Dedifferentiated amniotic fluid mesenchymal stem cell (primary cell): ENCODE data around the gene CDC42BPA.
"Not testable (repeated sequence)": the region's sequence is repeated elsewhere in the genome, so short reads cannot be mapped to it uniquely, and the experiment has no call there.

Experiments
- DNase-seq: peaks from one replicate; pipeline ENCODE4 v3.0.0-alpha.2; 2016; ENCODE audit errors: extremely low spot score

Gene CDC42BPA

DNA sequence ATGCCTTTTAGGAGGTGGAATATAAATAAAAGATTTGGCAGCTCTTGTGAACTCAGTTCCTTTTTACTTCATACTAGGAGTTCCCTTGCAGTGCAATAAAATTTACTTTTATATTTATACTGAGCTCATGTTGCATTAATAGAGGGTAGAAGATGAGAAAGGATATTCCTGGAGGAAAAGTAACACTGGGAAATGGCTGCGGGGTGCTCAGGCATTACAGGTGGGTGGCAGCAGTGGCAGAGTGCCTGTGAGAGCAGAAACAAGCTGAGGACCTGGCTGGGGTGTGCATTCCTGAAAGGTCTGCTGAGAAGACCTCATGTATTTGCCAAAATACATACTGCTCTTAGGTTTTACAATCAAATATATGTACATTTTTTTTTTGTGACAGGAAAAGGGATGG, 251.3 kb downstream of the CDC42BPA start:
- no peak for DNase-seq

GRCh38 chr1:227065311-227065710, 253.0 kb downstream of the CDC42BPA start:
- no peak for DNase-seq

DNA sequence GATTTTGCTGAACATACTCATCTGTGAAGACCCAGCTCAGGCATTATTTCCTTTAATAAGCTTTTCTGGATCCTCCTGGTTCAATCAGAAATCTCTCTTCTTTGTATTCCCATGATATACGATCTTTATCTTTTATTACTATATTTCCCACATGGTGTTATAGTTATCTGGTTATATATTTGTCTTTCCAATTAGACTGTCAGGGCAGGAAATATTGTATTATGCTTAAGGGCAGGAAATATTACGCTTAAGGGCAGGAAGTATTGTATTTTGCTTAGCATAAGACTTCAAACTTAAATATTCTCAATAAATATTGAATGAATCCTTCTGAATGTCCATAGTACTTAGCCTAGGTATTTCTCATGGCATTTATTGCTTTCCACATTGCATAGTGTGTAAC, 256.0 kb downstream of the CDC42BPA start:
- no peak for DNase-seq

GRCh38 chr1:227059076-227059475, 259.2 kb downstream of the CDC42BPA start:
- DNase-seq: no peak

DNA sequence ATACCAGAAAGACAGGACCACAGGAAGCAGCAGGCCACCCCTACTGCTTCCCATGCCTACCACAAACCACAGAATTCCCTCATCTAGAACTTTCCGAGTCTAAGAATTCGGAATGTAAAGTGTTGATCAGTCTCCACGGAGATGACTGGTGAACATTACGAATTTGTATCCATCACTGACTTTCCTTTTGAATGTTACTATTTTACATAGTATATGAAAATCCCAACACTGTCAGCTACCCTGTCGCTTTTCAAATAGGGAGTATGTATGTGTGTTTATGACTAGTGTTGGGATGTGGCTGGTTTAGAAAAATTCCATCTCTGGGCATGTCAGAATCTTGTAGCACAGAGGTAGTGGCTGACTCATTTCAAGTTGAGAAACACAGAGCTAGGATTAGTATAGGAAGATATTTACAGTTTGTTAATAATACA, 260.0 kb downstream of the CDC42BPA start:
- peak; percentile 45 for DNase-seq

GRCh38 chr1:227049253-227049652, 269.0 kb downstream of the CDC42BPA start:
- DNase-seq: no peak

DNA sequence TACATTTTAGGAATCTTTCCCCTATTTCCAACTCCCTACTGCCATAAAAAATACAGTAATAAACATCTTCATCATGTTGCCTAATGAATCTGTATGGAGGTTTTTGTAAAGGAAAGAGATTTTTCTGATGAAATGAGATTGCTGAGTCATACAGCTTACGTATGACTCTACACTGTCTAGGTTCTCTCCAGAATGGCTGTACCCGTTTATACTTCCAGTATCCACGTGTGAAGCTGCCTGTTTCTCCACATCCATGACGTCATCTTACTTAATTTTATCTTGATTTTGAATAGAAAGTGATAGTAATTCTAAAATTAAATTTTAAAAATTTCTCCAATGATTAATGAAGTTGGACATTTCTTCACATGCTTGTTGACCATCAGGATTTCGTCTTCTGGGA, 274.5 kb downstream of the CDC42BPA start:
- DNase-seq: no peak

- DNase-seq: no peak
Measured at GRCh38 chr1:227042292-227042691, 276.0 kb downstream of the CDC42BPA start.

DNA sequence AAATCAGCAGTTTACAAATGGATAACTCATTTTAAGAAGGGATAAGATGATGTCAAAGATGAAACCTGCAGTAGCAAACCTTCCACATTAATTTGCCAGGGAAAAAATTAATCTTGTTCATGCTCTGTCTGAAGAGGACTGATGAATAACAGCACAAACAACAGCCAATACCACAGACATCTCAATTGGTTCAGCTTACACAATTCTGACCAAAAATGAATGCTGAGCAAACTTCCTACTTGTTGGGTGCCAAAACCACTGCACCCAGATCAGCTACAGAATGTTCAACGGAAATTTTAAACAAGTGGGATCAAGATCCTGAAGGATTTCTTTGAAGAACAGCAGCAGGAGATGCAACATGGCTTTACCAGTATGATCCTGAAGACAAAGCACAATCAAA, 279.9 kb downstream of the CDC42BPA start:
- DNase-seq: no peak

- DNase-seq: no peak
Measured at GRCh38 chr1:227037121-227037520, 281.2 kb downstream of the CDC42BPA start.

- no peak for DNase-seq
Measured at GRCh38 chr1:227035316-227035715, 283.0 kb downstream of the CDC42BPA start.

GRCh38 chr1:227033880-227034279, 284.4 kb downstream of the CDC42BPA start:
- DNase-seq: no peak

- DNase-seq: no peak
Measured at GRCh38 chr1:227032396-227032795, 285.9 kb downstream of the CDC42BPA start.

- DNase-seq: no peak
Measured at GRCh38 chr1:227016990-227017389, 301.3 kb downstream of the CDC42BPA start.

DNA sequence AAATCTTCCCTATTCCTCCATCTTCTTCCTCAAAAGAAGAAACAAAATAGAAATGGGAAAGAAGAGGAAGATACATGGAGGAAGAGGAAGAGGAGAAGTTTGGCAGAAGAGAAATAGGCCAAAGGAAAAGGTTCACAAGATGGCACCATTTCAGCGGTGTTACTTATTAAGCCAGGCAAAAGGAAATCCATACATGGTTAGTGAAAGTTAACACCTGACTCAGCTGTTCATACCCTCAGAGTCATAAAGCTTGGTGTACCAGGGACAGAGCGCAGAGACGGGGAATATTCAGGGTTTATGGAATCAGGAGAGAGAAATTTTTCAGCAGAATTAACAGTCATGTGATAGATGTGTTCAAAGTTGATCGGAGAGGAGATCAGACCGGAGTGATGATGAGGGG, 307.6 kb downstream of the CDC42BPA start:
- DNase-seq: no peak

DNA sequence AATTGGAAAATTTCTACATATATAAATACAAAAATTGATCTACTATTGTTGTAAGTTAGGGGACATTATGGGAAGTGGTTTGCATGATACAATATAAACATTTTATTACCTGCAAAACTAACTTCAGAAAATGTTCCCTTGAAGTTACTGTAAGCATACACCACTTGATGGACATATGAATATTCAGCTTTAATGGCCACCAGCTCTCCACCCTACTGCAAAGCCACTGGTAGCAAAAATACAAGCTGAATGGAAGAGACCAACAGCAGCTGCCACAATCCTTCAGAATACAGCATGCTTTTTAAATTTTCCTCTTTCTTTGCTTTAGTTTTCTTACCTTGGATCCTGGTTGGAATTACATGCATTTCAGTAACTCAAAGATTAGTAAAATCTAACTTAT, 308.4 kb downstream of the CDC42BPA start:
- no peak for DNase-seq

GRCh38 chr1:227006226-227006796, 312.0 kb downstream of the CDC42BPA start:
- no peak for DNase-seq

DNA sequence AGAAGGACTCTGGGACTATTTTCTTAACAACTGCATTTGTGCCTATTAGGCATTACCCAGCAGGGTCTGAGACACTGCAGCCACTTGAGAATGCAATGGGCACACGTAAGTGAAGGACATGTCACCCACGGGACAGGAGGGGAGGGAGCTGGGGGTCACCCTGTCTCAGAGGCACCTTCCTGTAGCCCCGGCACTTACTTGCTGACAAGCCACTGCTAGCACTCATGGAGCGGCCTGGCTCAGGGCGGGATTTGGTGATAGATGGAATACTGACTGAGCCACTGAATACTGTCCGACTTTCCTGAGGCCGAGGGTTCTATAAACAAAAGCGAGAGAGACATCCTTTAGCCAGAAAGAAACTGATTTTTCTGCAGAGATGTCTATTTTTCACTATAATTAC, 313.5 kb downstream of the CDC42BPA start:
- no peak for DNase-seq

GRCh38 chr1:227003165-227003564, 315.1 kb downstream of the CDC42BPA start:
- no peak for DNase-seq

GRCh38 chr1:227002531-227003049, 315.7 kb downstream of the CDC42BPA start:
- no peak for DNase-seq

DNA sequence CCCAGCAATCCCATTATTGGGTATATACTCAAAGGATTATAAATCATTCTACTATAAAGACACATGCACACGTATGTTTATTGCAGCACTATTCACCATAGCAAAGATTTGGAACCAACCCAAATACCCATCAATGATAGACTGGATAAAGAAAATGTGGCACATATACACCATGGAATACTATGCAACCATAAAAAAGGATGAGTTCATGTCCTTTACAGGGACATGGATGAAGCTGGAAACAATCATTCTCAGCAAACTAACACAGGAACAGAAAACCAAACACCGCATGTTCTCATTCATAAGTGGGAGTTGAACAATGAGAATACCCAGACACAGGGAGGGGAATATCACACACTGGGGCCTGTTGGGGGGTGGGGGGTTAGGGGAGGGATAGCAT, 318.7 kb downstream of the CDC42BPA start:
- not testable (repeated sequence) for DNase-seq

DNA sequence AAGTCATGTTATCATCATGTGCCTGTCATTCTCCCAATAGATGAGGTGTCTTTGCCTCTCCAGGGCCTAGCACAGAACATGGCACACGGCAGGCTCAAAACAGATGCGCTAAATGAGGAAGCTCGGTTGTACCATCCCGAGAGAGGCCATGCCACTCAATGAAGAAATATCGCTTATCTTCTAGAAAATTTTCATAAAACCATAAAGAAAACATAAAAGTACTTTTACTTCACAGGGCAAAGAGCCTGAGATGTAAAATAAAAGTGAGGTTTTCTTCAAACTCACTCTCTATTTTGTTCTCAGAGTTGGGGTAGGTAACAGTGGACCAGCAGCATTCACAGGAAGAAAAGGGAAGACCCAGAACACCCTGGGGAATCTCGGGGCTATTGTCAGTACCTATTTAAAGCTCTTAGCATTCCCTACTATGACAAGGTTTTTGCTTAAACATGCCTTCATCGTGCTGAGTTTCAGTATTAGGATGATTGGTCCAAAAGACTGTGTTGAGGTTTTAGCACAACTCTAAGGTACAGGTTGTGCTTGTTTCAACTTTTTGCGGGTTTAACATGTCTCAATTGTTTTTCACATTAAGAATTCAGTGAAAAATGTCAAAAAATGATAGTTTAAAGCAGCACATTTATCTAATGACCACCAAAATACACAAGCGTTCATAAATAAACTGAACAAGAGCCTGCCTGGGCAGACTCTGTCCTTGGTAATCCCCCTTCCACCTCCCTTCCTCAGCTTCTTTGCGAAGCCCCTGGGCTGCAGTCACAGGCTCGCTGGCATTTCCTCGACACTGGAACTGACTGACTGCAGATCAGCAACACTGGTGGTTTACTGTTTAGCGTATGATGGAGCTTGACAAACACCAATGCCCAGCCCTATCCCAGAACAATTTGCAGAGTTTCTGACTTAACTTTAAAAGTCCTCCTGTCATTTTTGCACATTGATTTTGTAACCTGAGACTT, 322.6 kb downstream of the CDC42BPA start:
- no peak for DNase-seq
